HG03139 (cell line): ENCODE results near the gene GOLIM4.

Experiments used
- ATAC-seq: cut with Tn5 transposase; IDR thresholded peaks from one replicate; pipeline ENCODE4 v1.9.1; 2021; ENCODE audit not compliant: unreplicated experiment

GOLIM4 gene

DNA sequence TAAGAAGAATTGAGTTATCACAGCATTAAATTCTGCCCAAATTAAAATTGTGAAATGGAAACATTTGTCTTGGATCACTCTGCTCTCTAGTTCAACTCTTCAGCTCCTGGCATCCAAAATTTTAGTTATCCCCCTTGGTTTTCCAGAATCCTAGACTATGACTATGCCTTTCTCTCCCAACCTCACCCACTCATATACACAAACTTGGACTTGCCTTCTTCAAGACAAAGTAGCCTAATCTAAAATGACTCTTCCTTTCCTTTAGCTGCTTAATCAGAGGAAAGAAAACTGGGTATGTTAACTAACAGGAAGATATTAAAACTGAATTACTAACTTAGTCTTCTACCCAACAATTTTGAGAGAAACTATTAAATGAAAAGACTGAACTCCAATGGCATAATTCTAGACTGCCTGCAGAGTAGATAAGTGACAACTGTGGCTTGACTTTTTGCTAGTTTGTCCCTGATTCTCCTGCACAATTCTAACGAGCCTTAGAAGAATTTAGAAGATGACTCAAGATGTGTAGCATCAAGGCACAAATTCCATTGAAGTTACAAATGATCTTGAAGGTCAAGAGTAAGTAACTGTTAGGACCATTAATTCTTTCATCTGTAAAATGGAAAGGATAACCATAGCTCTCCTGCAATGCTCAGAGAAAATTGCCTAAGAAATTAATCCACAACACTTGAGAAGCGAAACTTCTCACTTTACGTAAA lies 5.2 kb upstream of the GOLIM4 start:
- ATAC-seq, result no peak

DNA sequence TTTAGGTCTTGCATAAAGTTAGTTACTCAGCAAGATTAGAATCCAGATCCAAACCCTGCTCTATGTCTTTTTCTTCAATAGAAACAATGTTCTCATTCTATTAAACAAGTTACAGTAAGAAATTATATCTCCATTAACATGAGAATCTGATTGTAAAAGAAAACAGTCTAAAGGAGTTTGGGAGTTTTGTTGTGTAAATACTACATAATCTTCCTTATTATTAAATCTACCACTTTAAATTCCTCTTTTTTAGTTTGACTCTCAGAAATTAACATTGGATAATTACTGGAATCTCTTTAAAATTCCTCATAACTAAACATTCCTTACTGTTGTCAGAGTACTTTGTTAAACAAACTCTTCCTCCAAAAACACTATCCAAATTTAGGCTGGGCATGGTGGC lies 1.7 kb upstream of the GOLIM4 start:
- no peak for ATAC-seq

DNA sequence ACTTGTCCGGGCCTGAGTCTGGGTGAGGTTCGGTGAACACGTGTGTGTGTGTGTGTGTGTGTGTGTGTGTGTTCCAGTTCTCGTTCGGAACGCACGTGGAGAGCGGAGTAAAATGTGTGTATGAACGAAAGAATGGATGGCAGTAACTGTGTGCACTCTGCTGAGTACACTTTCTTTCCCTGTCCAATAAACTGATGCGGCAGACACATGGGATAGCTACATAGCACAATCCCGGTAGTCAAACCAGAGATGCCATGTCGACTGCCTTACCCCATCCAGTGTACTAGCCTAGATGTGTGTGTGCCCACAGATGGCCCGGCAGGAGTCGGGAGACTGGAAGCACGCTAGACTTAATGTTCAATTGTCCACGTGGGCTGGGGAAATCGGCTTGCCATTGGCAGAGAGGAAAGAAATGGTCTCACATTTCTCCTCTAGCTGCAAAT lies 507 bp upstream of the GOLIM4 start:
- peak; percentile 8 for ATAC-seq

DNA sequence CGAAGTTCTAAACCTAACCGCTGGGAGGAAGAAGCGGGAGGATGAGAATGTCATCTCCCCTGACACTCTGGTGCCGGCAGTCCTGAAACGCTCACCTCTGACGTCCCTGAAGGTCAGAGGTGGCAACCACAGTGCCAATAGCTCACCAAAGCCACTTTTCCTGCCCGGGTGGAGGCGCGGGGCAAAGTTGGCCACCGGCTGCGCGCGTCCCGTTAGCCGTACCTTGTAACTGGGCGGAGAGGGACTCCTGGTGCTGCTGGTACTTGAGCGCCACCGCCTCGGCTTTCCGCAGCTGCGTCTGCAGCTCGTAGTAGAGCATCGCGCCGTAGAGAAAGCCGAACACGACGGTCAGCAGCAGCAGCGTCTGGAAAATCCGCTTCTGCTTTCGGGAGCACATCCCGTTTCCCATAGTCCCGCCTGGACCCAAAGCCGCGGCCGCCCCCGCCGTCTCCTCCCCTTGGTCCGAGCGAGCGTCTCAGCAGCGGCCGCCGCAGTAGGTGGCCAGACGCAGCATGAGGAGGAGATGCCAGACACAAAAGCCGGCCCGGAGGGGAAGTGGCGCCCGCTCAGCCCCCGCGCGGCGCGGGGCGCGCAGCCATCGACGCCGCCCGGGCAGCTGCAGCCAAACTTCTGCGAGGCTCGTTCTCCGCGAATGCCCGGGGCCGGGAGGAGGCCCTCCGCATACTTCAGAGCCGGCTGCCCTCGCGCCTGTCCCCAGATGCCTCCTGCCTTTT lies 680 bp downstream of the GOLIM4 start:
- peak; percentile 44 for ATAC-seq

DNA sequence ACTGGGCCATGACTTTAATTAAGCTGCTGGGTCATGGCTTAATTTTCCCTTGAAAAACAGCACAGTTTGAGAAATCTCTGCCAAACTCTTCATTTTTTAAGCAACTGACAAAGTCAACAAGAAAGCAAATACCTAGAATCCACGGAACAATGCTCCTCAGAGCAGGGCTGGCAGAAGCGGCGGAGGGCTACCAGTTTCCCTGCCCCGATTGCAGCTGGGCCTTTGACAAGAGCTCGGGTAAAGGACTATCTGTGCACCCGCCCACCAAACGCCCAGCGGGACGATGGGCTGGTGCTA lies 1.2 kb downstream of the GOLIM4 start:
- ATAC-seq, result no peak

DNA sequence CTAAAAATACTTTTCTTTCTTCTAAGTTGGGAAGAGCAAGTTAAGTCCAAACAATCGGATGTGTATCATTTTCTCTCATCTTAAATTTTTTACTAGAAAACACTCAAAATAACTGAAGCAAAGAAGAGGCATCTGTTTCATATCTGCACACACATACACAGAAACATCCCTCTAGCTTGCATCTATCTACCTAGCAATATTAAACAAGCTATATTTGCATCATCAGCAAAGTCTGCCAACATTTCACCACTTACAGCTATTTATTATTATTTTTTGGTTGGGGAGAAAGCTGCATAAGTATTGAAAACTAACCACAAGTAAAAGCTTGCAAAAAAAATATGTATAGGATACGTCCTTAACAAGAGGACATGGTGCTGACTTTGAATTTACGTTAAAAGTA lies 1.9 kb downstream of the GOLIM4 start:
- no peak for ATAC-seq

DNA sequence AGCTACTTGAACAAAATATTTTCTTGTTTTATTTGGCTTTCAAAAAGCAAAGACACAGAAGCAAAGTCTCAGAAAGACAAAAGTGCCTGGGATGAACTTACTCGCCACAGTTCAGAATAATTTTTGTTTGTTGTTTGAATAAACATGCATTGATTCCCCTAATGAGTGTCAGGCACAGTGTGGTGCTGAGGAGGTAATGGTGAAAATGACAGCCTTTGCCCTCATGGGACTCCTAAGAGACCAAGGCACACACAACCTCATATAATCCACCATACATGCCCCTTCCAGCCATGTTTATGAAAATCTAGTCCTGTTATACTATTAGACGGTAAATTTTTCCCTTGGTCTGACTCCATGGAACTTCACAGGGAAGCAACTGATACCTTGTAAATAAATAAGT lies 2.5 kb downstream of the GOLIM4 start:
- ATAC-seq, result no peak

DNA sequence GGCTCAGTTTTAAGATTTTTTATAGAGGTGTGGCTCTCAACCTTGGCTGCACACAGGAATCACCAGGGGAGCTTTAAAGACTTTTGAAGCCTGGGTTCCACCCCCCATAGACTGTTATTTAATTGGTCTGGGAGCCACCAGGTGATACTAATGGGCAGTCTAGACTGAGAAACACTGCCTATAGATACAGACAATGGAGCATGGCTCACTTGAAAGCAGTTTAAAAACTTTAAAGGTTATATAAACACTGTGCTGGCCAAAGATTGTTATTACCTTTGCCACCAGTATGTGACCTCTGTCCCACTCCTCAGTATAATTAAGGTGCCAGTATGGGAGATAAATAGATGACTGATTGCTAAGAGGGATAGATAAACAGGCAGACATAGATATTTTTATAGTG lies 3.8 kb downstream of the GOLIM4 start:
- ATAC-seq, result no peak

DNA sequence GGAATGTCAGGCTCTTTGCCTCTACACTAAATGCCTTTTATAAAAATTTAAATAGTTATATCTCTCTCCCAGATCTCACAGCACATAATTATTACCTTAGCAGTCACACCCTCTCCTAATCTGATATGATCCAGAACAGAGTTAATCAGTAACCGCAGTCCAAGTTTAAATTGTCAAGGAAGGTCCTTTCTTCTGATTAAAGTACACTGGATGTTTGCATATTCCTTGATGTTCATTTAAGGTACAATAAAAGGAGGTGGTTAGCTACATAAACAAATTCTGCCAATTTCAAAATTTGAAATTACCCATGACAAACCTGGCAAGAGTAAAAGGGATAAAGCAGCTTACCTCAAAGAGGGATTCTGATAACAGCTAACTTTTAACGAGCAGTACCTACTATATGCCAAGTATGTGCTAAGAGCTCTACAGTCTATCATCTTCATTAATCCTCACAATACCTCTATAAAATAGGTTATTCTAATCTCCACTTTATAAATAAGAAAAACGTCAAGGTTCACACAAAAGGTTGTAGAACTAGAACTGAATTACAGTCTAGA lies 4.3 kb downstream of the GOLIM4 start:
- no peak for ATAC-seq

DNA sequence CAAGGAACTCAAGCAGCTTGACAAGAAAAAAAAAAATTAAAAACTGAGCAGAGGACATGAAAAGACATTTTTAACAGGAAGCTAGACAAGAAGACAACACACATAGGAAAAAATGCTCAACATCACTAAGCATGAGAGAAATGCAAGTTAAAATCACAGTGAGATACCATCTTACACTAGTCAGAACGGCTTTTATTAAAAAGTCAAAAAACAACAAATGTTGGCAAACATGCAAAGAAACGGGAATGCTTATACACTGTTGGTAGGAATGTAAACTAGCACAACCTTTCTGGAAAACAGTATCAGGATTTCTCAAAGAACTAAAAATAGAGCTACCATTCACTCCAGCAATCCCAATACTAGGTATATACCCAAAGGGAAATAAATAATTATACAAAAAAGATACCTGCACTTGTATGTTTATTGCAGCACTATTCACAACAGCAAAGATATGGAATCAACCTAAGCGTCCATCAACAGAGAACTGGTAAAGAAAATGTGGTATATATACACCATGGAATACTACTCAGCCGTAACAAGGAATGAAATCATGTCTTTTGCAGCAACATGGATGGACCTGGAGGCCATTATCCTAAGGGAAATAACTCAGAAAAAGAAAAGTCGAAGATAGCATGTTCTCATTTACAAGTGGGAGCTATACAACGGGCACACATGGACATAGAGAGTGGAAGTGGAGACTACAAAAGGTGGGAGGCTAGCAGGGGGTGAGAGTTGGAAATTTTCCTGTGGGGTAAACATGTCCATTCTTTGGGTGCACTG lies 5.2 kb downstream of the GOLIM4 start:
- ATAC-seq, result no peak

DNA sequence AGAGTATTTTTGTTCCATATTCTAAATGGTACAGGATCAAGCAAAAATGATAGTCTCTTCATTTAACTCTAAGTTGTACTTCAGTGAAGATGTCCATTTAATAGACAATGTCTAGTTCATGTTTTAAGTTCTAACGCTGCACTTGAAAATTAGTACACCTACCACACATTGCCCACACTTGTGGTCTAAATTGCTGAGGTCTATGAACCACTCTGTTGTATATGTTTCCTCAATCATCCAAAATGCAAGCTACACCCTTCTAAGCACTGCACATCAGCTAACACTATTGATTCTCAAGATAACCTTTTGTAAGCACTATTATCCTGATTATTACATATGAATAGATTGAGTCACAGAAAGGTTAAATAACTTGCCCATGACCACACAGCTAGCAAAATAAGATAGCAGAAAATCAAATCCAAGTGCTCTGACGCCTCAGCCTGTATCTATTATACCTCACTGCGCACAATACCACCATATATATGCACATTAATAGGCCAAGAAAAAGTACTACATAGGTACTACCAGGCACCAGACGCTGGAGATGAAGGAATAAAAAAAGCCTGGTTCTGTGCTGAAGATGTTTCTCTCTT lies 6.4 kb downstream of the GOLIM4 start:
- ATAC-seq, result no peak

DNA sequence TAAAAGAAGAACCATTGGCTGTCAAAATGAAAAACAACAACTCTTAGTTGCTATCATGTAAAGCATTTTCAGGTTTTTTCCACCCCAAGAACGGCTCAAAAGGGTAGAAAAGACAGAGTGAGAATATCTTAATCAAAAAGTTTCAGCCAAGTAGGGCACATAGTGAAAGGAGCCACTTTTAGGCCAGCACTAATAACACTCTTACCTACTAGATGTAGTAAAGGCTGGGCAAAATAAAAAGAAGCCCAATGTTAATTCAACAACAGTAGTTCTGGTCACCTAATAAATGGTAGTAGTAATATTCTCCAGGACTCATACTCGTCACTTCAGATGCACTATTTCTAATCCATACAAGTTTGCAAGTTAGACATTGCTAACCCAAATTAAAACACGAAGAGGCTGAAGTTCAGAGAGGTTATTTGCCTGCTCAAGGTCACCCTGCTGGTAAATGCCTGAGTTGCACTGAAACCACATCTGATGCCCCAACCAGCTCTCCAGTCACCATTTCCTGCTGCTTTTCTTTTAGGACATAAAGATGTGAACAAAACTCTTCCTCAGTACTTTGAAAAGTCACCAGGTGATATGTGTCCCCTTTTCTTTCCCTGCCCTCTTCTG lies 7.5 kb downstream of the GOLIM4 start:
- ATAC-seq, result peak; percentile 66

DNA sequence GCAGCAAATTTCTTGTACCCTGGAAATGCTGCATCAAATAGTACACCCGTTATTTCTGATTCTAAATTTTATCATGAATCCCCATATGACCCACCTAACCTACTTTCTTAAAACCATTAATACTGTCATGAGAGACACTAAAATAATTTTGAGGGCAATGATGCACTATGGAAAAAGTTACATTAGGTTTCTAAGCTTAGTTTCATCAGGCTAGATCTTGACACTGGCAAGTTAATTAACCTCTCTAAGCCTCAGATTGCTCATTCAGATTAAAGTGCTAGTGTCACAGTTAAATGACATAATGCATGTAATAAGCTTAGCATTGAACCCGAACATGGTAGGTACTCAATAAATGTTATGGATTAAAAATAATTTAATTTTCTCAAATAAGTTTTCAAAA lies 8.2 kb downstream of the GOLIM4 start:
- ATAC-seq, result no peak

DNA sequence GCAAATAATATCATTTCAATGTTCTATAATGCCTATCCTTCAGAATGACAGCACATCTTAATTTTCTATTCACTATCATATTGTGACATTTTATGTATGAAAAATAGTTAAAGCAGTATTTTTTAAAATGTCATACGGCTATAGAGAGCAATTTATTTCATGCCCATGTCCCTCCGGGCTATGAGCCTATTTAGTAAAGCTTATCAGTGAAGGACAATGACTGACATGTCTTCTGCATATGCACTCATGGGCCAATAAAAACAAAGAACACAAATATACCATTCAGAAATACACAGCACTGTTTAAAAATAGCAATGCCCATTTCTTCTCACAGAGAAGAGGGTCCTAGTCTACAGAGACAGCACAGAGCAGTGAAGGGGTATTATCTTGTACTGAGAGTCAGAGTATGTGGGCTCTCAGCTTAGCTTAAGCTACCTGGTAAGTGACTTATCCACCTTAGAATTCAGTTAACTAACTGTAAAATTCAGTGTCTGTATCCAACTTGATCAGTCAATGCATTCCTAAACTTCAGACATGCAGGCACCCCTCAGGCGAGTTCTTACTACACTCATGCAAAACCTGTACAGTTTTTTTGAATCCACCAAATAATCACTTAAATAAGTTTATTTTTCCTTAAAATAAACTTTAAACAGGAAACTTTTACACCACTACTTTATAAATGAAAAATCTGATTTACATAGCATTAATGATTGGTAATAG lies 9.0 kb downstream of the GOLIM4 start:
- no peak for ATAC-seq

DNA sequence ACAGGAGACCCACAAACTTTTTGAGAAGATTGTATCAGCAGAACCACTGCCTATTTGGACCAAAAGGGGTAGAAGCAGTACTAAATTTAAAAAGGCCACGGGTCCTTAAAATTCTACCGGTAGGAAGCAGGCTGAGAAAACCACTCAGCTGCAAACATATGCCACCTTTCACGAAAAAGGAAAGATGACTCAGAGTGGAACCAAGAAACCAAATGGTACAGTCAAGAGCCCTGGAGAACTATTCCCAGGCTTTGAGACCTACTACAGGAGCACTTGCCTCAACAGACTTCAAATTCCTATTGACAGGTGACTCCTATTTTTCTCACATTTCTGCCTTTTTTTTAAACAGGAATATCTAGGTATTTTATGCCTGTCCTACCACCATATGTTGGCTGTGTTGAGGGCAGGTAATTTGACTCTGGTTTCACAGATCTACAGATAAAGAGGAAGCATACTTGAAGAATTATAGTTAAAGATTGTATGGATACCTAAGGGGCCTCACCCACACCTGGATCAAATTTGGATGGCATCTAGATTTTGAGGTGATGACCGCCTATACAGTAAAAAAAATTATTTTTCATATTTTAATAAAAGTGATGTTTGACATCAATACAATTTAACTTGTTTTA lies 10.1 kb downstream of the GOLIM4 start:
- peak; percentile 66 for ATAC-seq

DNA sequence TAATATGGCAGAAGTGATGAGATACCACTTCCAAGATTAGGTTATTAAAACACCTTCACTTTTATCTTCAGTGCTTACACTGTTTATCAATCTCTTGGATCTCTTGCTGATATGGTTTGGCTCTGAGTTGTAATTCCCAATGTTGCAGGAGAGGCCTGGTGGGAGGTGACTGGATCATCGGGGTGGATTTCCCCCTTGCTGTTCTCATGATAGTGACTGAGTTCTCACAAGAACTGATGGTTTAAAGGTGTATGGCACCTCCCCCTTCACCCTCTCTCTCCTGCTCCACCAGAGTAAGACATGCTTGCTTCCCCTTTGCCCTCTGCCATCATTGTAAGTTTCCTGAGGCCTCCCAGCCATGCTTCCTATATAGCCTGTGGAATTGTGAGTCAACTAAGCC lies 11.8 kb downstream of the GOLIM4 start:
- no peak for ATAC-seq

DNA sequence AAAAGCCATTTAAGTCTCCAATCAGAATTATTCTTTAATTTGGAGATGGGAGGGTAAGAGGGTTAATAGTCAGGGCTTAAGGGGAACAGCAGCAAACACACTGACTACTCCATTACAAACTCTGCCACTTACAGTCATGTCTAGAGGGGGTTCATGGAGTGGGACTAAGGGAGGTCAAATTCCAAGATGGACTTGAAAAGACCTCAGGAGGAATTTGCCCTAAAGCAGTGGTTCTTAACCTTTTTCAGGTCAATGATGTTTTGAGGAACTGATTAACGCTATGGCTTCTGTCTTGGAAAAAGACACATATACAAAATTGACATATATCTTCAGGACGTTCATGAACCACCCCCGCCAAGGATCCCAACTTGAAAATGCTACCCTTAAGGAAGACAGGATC lies 13.9 kb downstream of the GOLIM4 start:
- no peak for ATAC-seq

DNA sequence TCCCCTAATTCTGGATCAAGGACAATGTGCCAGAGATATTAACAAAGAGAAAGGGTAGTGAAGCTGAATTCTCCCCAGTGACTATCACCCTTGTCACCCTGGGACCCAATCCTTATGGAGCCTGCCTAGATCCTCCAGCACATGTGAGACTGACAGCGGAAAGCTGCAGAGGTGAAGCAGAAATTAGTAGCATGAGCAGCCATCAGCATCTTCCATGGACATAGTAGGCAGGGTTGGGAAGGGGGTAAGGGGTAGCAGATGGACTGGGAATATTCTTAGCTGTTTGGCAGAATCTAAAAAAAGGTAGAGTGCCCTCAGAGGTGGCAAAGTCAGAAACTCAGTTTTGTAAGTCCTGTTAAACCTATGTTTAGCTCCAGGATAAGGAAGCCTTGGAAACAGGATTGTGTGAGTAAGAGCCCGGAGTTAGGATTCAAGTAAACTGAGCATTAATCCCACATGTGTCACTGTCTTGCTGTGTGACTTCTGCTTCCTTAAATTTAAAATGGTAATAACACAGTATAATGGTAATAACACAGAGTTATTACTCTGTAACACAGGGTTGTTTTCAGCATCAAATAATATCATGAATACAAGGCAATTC lies 14.5 kb downstream of the GOLIM4 start:
- no peak for ATAC-seq

DNA sequence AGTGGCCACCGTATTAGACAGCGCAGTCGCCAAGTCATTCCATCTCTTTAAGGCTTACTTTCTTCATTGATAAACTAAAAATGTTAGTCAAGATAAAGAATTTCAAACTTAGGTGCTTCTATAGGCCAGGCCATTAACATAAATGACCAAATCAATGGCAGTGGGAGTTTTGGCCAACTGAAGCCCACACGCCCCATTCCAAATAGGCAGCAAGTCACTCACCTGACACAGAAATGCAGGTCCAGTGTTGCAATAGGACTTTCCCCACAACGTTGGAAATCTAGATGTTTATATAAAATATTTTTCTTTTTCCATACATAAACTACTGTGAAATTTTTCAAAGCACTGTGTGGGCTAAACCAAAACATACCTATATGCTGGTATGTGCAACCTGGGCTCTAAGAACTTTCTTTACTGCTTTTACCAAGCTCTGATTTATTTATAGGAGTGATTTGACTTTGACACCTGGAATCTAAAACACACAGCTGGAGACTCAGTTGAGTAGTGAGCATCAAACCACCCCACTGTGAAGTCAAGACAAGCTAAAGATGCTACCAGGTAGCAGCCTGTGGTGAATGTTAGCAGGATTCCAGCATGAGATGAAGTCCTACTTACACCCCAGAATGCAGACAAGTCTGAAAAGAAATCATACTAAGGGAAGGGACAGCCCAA lies 15.1 kb downstream of the GOLIM4 start:
- ATAC-seq, result no peak
